Suppressor macrophage treated with lipopolysaccharide for 1 hour (primary cell): ENCODE measurements around the gene EYS.

Experiments used
- DNase-seq, 3 donors: peaks; one replicate each; pipeline ENCODE4 v3.0.0-alpha.2; 2020 to 2022

Gene EYS

DNA sequence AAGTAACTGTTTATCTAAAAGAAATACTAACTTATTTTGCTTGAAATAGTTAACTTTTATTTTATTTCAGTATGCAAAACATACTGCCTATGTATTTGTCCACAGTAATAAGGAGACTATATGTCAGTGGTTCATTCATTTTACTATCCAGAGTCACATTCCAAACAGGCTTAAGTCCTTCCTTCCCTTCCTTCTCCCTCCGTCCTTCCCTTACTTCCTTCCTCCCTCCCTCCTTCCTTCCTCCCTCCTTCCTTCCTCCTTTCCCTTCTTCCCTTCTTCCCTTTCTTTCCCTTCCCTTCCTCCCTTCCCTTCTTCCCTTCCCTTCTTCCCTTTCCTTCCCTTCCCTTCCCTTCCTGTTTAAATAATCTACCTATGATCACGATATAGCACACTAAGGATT lies 899.2 kb downstream of the EYS start:
- DNase-seq: no peak

DNA sequence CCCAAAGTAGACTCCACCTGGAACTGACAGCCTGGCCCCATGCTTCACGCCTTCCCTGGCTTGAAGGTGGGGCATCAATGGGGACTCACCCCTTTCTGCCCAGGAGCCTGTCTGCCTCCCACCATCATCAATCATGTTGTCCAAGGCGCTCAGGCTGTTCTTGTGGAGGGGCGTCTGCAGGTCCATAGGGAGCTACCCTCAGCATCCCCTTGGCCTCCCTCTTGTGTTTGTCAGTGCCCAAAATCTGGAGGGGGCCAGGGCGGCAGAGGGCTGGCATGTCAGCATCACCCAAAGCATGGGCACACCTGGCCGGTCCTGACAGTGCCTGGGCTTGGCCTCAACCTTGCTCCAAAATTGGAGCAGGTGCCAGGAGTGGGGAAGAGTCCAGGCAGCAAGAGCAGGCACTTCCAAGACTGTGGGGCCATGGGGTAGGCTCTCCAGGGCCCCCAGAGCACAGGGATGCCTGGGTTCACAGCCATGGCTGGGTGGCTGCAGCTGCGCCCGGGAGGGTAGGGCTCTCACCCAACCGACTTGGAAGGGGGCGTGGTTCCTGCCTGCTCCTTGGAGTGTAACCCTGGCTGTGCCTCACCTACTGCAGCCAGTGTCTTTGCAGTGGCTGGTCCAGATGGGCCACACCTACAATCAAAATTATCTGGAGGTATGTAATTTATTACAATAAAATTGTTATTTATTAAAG lies 903.4 kb downstream of the EYS start:
- no peak for DNase-seq

DNA sequence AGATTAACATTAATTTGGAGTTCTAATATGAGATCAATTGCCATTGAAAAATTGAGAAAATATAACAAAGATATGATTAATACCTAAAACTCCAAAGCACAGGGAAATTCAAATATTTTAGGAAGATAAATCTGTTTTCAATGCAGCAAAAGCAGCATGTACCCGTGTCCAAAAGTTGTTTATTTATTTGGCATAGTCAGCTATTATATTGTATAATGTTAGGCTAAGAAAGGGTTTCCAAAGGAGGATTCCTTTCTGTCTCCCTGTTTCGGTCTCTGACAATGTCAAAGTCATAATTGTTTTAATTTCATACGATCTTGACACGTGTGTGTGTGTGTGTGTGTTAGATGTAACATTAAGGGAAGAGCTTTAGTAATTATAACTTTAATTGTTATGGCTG lies 914.5 kb downstream of the EYS start:
- no peak for DNase-seq

DNA sequence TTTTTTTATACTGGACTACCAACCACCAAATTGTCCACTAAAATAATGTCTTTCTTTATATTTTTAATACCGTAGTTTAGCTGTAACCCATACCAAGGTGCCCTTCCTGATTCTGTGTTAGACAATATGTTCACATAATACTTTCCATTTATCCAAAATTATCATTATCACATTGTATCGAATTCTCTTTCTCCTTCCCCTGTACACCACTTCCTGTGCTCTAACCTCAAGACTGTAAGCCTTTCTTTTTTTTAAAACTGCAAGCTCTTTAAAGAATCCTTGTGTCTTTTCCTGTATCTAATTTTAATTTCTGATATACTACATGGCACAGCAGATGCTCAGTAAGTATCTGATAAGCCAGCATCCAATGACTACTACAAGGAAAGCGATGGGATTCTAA lies 917.5 kb downstream of the EYS start:
- no peak for DNase-seq

DNA sequence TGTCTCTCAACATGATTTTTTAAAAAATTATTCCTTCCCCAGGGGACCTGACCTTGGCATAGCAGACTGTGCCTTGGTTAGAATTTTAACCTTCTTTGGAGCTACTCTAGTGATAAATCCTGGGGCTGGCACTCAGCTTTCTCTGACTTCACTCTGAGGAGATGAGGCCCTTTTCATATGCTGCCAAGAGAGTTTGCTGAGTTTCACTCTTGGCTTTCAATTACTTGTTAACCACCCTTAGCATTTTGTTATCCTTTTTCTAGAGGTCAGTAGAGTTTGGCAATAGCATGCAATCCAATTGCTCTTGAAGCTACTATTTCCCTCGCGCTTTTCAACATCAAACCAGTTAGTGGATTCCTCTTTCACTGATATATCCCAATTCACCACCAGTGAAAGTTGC lies 920.3 kb downstream of the EYS start:
- no peak for DNase-seq

DNA sequence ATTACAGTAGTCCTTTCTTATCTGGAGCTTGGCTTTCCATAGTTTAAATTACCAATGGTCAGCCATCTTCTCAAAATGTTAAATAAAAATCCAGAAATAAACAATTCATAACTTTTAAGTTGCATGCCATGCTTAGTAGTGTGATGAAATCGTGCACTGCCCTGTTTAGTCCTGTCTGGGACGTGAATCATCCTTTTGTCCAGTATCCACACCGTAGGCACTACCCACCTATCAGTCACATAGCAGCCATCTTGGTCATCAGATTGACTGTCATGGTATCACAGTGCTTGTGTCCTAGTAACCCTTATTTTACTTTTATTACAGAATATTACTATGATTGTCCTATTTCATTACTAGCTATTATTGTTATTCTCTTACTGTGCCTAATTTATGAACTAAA lies 924.1 kb downstream of the EYS start:
- no peak for DNase-seq

DNA sequence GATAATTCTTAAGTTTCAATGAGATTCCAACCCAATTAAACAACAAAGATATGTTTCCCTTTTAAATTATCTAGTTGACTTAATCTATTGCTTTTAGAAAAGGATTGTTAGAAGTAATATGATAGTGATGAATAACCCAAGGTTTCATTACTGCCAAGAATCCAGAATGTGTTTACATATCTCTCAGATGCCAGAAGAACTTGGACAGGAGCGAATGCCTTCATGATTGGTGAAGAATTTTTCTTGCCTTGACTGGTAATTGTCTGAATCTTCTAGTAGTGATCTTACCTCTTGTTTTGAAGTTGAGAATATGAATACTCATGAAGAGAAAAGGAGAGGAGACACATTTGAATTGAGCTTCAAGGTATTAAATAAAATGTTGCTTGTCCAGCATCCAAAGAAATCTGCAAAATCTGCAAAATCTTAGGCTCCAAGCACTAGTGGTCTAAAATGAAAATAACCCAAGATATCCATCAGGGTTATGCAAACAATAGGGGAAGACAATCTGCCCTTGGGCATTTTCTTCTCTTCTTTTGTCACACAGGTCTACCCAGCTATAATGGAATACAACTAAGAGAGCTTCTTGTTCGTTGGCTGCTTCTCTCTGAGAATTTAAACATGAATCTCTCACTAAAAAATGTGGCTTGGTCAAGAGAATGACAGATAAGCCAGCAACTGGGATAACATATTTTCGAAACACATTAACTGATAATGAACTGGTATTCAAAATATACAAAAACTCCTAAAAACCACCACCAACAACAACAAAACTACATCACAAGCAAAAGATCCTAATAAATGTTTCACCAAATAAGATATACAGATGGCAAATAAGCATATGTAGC lies 928.9 kb downstream of the EYS start:
- DNase-seq: no peak

DNA sequence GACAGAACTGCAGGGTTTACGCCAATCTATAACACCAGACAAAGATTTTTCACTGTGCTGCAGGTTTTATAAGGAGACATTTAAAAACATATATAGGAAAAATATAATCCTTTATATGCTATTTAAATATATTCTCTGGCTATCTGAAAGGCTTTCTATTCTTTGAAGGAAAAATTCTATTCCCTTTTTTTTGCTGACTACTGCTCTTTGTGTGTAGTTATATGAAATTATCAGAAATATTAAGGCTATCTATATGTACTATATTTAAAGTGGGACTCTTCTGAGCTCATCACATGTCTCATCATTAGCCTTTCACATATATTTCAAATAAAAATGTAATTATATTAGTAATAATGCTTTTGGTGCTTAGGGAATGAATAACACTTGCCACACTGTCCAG lies 930.7 kb downstream of the EYS start:
- no peak for DNase-seq

DNA sequence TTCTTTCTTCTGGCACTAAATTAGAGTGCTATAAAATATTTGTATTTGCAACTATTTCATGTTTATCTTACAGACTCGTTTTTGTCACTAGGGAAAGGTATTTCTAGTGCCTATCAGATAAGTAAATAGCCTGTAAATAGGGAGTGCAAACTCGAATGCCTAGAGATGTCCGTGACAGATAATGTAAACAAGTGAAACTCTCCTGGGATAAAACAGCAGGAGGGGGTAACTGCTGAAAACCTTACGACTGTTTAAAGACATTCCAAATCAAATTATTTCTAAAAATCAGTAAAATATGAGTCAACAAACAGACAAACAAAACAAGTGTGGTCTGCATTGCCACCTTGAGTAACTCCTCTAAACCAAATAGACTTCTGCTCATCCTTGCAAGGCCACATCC lies 932.1 kb downstream of the EYS start:
- DNase-seq: no peak

DNA sequence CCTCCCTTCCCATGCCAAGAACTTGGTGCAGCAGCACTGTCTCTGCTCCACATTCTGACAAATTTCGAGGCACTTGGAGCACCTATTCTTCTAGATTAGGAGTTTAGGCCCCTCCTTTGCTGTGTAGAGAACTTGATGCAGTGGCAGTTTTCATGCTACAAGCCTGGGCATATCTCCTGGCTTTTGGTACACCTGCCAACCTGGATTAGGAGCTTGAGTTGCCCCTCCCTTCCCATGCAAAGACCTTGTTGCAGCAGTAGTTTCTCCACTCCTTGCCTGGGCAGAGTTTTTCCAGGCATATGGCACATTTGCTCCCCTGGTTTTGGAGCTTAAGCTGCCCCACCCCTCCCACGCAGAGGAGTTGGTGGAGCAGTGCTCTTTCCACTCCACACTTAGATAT lies 956.1 kb downstream of the EYS start:
- DNase-seq: no peak

DNA sequence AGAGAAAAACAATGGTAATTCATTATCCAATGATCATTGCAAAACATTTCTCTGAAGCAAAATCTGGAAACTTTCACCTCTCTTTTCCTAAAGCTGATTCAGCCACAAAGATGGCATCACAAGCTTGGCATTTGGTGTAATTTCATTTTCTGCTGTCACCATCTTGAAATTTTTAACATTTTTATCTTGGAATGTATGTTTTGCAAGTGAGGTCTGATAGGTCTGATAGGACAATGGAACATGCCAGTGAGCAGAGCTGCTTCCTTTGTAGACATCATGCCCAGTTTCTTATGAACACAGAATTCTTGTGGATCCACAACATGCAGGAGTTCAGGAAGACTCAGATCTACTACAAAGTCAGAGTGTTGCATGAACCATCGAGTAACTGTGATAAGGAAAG lies 969.6 kb downstream of the EYS start:
- no peak for DNase-seq

DNA sequence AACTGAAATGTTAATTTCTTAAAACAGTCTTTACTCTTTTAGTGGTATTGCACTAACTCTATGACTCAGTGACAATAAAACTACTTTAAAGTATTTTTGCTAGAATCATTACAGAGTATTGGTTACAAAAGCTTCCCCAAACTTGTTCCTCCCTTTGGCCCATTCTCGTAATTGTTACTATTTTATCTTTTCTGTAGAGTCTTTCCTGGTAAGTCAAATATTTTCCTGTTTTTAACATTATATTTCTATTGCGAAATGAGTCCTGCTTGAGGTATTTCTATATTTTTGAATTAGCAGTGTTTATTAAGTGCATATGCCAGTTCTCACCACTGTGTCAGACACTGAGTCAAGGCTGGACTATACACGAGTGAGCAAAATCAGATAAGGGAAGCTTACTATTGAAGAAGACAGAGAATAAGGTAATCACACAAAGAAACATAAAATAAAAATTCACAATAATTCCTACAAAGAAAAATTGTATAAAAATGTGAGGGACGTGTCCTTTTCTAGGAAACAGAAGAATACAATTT lies 970.5 kb downstream of the EYS start:
- no peak for DNase-seq

DNA sequence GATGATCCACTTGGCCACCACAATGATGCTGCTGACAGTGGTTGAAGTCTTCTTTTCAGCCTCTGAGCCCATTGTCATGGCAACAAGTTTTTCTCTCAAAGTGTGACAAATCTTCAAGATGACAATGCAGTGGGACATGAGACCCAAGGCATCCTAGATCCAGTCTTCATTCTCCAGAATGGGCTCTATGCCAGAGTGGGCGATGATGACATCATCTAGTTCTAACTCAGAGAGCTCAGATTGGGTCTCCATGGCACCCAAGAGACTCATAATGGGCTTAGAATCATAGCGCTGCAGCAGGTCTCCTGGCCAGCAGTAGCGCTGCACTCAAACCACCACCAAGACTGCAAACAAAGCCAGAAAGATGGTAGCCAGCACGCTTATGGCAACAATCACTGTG lies 973.6 kb downstream of the EYS start:
- no peak for DNase-seq

DNA sequence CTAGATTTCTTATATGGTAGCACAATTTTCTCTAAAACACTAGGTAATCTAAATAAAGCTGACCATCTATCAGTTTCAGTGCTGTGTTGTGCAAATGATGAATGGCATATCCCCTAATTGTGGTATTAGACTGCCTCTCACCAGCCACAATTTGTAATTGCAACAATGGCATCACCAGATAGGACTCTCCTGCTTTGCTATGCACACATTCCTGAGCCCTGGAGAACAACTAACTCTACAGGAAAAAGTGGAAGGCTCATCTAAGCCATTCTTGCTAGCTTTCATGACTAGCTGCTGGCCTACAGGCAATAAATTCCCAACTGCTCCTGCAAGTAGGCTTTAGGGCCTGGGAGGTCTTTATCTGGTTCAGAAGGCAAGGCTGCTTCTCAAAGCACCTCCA lies 974.1 kb downstream of the EYS start:
- DNase-seq: peak in 2 of 3 donors; percentile 17 to 23

DNA sequence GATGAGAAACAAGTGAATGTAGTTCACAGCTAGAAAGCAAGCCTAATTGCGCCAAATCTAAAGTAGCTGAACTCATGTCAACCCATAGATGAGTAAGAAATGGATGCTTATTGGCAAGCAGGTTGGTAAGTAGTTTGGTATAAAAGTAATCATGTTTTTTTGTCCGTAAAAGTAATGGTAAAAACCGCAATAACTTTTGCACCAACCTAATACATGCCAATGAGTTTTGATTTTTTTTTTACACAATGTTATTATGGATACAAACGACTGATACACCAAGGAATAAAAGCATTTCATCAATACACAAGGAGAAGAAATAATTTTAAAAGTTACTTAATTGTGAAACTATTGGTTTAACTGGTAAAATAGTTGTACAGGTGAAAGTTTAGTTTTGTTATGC lies 977.5 kb downstream of the EYS start:
- DNase-seq: no peak

DNA sequence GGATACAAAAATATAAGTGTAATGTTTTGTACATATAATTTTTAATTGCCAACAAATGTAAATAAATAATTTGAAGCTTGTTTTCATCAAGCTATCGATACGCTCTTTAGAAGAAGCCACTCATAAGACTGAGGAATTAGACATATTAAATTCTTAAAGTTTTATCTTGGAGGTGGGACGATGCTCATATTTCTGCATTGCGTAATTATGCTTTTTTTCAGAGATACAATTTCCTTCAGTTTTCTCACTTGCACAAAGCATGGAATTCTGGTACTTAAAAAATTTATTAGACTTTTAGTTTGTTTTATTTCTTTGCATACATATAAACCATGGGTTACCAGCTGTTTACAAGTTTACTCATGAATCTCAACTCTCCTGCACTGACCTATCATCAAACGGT lies 980.0 kb downstream of the EYS start:
- no peak for DNase-seq

DNA sequence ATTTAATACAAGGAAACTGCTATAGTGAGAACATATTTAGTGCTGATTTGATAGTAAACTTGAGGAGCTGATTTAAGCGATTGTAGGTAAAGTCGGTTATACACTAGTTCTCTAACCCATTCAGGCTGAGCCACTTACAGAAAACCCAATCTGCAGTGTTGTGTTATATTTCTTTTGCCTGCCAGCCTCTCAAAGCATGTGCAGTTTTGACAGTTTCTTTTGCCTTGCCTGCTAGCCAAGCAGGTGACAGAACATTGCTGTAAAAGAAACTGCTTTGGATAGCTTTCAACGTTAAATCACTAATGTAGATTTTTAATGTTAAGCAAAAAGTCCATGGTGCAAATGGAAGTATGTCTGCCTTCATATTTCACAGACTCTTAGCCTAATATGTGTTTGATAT lies 982.9 kb downstream of the EYS start:
- DNase-seq: no peak

DNA sequence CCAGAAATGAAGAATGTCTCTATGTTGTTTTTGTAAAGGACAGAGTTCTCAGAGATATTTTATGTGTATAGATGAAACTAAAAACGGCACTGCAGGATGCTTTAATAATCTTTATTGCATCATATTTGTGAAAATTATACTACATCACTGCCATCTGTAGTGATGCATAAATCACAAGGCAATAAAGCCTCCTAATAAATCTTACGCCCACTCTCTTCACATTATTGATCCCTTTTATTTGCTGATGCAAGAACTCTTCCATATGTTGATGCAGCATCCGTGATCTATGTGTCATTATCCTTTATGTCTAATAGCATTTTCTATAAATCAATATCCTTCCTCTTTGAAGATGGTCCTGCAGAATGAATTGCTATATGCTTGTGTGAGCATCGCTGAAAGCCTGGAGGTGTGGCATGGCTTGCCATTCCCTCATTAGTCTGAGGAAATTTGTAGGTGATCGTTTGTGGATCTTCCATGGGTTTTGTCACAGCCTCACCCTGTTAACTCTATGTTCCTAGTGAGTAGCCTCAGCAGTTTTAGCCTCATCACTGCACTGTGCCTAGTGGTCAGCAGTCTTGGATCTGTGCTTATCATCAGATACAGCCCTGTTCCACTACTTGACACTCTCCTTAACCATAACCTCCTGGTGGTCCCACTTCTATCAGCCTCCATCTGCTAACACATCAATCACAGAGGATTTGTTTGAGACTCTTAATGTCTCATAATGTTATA lies 983.5 kb downstream of the EYS start:
- DNase-seq: no peak

DNA sequence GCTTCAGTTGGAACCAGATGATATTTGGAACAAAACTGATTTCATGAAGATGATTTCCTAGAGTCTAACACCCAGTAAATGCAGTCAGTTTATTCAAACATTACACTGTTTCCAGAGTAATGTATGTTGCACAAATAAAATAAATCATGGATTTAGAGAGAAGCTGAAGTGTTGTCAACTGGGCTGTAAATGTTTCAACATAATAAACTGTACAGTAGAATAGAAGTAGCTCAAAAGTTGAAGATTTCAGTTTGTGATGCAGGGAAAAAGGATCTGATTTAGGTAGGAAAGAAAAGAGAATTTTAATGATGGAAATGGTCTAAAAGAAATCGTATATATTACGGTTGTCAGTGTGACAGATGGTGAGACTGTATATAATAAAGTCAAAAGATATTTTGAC lies 985.2 kb downstream of the EYS start:
- no peak for DNase-seq

DNA sequence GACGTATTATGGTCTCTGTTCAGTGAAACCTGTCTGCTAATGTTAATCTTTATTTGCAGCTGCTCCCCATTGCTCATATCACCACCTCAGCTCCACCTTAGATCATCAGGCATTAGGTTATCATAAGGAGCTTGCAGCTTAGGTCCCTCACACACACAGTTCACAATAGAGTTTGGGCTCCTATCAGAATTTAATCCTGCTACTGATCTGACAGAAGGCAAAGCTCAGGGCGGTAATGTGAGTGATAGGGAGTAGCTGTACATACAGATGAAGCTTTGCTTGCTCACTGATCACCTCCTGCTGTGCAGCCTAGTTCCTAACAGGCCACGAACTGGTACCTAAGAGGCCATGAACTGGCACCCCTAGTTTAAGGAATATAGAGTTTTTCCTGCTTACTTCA lies 989.7 kb downstream of the EYS start:
- DNase-seq: no peak

DNA sequence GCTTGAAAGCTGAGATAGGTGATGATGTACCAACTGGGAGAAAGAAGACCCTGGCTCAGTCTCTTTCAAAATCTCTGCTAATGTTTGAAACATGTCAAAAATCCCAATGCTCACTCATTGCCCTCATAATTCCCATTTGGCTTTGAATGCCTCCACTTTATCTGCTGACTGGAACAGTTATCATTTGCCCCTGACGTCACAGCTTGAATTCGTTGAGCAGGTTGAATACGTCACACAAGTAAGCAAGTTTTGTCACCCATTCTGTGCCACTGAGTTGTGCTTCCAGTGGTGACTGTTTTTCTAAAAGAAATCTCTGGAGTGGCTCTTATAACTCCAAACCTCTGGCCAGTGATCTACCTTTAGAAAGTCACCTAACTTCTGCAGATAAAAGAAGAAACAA lies 991.4 kb downstream of the EYS start:
- no peak for DNase-seq

DNA sequence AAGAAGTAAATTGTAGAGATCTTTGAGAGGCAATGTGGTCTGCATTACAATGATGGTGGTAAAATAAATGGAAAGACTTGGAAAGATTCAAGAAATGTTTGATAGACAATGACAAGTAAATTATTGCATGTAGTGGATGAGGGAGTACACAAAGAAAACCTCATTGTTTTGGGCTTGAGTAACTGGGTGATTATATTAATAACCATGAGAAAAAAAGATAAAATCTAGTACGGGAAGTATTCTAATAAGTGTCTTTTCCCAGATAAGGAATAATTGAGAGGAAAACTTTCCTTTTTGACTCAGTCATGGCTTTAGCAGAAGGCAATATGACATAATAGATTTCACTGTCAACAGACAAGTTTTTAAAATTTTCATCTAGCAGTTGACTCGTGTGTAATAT lies 993.0 kb downstream of the EYS start:
- DNase-seq: no peak

DNA sequence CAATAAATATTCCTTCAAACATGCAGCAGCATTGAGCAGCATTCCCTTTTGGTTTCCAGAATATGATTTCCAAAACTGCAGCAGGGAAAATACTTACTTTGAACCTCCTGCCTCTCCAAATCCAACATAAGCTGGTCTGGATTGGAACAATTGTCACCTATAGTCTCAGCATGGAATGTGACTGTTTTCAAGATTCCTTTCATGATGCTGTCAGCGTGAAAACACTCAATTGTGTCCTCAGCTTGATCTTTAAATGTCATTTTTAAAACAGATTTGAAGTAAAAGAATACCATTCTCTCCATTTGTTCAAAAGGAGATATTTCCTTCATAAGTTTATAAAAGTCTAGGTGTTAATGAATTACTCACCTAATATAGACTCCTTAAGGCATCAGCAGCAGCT lies 993.9 kb downstream of the EYS start:
- no peak for DNase-seq

DNA sequence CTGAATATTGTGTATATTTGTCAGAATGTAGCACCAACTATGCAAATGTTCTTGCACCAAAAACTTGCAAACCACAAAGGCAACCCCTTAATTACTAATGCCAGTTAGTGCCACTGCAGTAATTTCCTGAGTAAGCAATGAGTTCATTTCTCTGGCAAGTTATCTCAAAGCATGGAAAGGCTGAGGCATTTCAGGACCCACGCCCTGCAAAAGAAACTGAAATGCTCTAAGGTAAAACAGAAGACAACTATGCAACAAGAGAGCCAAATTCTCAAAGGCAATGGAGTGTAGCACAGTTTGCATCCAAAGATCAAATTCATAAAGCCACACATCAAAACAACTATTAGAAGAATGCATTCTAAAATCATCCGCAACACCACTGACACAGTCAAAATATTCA lies 994.4 kb downstream of the EYS start:
- no peak for DNase-seq
